Hippocampal formation (tissue), 2 donors: ENCODE data around the gene RBCK1.
"Not testable (repeated sequence)": the region's sequence is repeated elsewhere in the genome, so short reads cannot be mapped to it uniquely, and the experiment has no call there.

ENCODE experiments used
- DNase-seq, 2 donors: peaks; one replicate each; lab custom pipeline; 2025; lab: John Stamatoyannopoulos, UW

RBCK1 gene

GRCh38 chr20:472889-473292, 64.8 kb downstream of the RBCK1 start:
- no peak for DNase-seq

- DNase-seq: no peak
Observed at GRCh38 chr20:474581-474980, 66.5 kb downstream of the RBCK1 start.

GRCh38 chr20:475463-476357, 67.6 kb downstream of the RBCK1 start:
- no peak for DNase-seq

- not testable (repeated sequence) for DNase-seq
Observed at GRCh38 chr20:476561-477249, 68.6 kb downstream of the RBCK1 start.

GRCh38 chr20:478010-478948, 70.2 kb downstream of the RBCK1 start:
- DNase-seq: no peak

GRCh38 chr20:478949-479429, 70.9 kb downstream of the RBCK1 start:
- DNase-seq: peak in 1 of 2 donors; percentile 59

GRCh38 chr20:479487-479886, 71.4 kb downstream of the RBCK1 start:
- no peak for DNase-seq

GRCh38 chr20:480044-480443, 71.9 kb downstream of the RBCK1 start:
- DNase-seq: no peak

- no peak for DNase-seq
Observed at GRCh38 chr20:481167-481566, 73.1 kb downstream of the RBCK1 start.
